ENCODE data around the gene TPD52L1. TPM values are rescaled to one million over a fixed set of nuclear protein-coding genes. Genes with fewer than 3 reads are reported as not detected.

TPD52L1 gene
- total and polyA plus RNA-seq, 5 donors from 2014 or later, result 0.40 to 0.76 (median 0.53) TPM; not detected in 1

DNA sequence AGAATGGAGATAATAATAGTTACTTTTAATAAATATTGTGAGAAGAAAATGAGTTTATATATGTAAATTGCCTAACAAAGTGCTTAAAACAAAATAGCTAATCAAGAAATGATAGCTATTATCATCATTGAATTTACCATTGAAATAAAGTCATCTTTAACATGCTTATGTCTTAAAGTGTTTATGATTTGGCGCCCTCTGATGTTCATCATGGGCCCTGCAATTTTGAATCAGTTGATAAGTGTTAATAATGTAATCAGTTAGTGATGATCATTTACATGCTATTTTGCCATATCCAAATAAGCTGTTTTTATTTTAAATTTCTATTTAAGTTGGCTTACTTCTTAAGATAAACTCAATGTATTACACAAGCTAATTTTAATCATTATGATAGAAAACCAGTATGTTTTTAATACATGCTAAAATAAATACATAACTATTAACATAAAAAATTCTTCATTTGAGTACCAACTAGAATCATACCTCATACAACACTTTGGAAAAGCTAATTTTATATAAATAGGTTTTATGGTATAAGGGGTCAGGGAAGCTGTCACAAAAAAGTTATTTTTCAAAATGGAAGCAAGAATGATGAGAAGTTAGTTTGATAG is 39.2 kb upstream of the TPD52L1 start:
- no peaks in the 10 kb centered on the region for H3K36me3 Mint-ChIP-seq
- DNase-seq (peak in 1 of 3 donors; percentile 49), ATAC-seq (ENCODE audit: low read depth in 2 of 2) (no peak)

DNA sequence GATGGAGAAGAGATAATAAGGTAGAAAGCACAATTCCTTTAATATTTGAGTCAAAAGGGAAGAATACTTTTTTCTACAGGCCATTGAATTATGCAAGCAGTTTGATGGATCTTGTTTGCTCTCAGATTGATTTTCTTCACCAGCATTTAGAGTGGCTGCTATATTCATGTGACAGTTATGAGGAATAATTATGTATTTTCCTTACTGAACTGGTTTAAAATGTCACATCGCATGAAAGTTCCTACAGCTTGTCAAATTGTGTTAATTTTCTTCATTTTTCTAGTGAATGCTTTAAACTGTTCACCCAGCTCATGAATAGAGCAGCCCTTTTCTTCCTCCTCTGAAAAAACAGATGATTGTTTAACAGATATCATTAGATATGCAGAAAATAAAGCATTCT is 37.4 kb upstream of the TPD52L1 start:
- no peak overlapping the region for H3K4me3 ChIP-seq (ENCODE audit: low read depth, low read length)
- H3K36me3 ChIP-seq (ENCODE audit: control insufficient read depth, insufficient read depth, low read length), result no peaks in the 10 kb centered on the region
- H3K27ac ChIP-seq (ENCODE audit: insufficient read depth, low read length, poor library complexity, severe bottlenecking), result no peak overlapping the region
- Mint-ChIP-seq H3K9me3 (peaks cover 0 to 11% (median 9%) of the 10 kb centered on the region in 7 donors), H3K36me3 (no peaks in the 10 kb centered on the region), H3K4me3 (no peak overlapping the region), H3K27me3 (no peaks in the 10 kb centered on the region), H3K4me1 (peaks cover 0 to 1% (median 0%) of the 10 kb centered on the region in 4 donors), H3K27ac (no peak overlapping the region)
- no peaks in the 10 kb centered on the region for H3K4me1 ChIP-seq (ENCODE audit: control insufficient read depth, insufficient read depth, low read length, poor library complexity, severe bottlenecking)
- ATAC-seq (ENCODE audit: low read depth in 2 of 2) (no peak), DNase-seq (no peak)
- H3K9me3 ChIP-seq (ENCODE audit: control insufficient read depth in 2 of 2, low read length in 2 of 2), result peaks cover 6 to 15% of the 10 kb centered on the region in 2 experiments
- H3K27me3 ChIP-seq (ENCODE audit: control insufficient read depth, insufficient read depth, low read length), result no peaks in the 10 kb centered on the region

More for the DNA sequence above, 39.2 kb upstream of the TPD52L1 start:
- Histone ChIP-seq H3K27ac (ENCODE audit: insufficient read depth, low read length, poor library complexity, severe bottlenecking) (no peak overlapping the region), H3K9me3 (ENCODE audit: control insufficient read depth in 2 of 2, low read length in 2 of 2) (peaks cover 12 to 25% of the 10 kb centered on the region in 2 experiments), H3K27me3 (ENCODE audit: control insufficient read depth, insufficient read depth, low read length) (no peaks in the 10 kb centered on the region), H3K4me1 (ENCODE audit: control insufficient read depth, insufficient read depth, low read length, poor library complexity, severe bottlenecking) (no peaks in the 10 kb centered on the region), H3K4me3 (ENCODE audit: low read depth, low read length) (no peak overlapping the region), H3K36me3 (ENCODE audit: control insufficient read depth, insufficient read depth, low read length) (no peaks in the 10 kb centered on the region)
- Mint-ChIP-seq H3K4me3 (no peak overlapping the region), H3K9me3 (peaks cover 0 to 24% (median 12%) of the 10 kb centered on the region in 7 donors), H3K27ac (no peak overlapping the region), H3K27me3 (no peaks in the 10 kb centered on the region), H3K4me1 (peaks cover 0 to 1% (median 0%) of the 10 kb centered on the region in 4 donors)

- ATAC-seq (ENCODE audit: low read depth in 2 of 2), result no peak
- peaks cover 0 to 7% (median 4%) of the 10 kb centered on the region in 7 donors for H3K9me3 Mint-ChIP-seq
- no peak for DNase-seq
- no peak overlapping the region for H3K4me3 Mint-ChIP-seq
- H3K4me1 Mint-ChIP-seq, result peaks cover 0 to 1% (median 0%) of the 10 kb centered on the region in 4 donors
- H3K36me3 Mint-ChIP-seq, result no peaks in the 10 kb centered on the region
- peaks cover 1 to 10% of the 10 kb centered on the region in 2 experiments for H3K9me3 ChIP-seq (ENCODE audit: control insufficient read depth in 2 of 2, low read length in 2 of 2)
- no peaks in the 10 kb centered on the region for H3K36me3 ChIP-seq (ENCODE audit: control insufficient read depth, insufficient read depth, low read length)
- no peak overlapping the region for H3K27ac ChIP-seq (ENCODE audit: insufficient read depth, low read length, poor library complexity, severe bottlenecking)
- H3K27me3 Mint-ChIP-seq, result no peaks in the 10 kb centered on the region
- no peaks in the 10 kb centered on the region for H3K27me3 ChIP-seq (ENCODE audit: control insufficient read depth, insufficient read depth, low read length)
- no peak overlapping the region for H3K4me3 ChIP-seq (ENCODE audit: low read depth, low read length)
- H3K4me1 ChIP-seq (ENCODE audit: control insufficient read depth, insufficient read depth, low read length, poor library complexity, severe bottlenecking), result no peaks in the 10 kb centered on the region
- no peak overlapping the region for H3K27ac Mint-ChIP-seq
These were observed 36.9 kb upstream of the TPD52L1 start for GRCh38 chr6:125116710-125117109.

DNA sequence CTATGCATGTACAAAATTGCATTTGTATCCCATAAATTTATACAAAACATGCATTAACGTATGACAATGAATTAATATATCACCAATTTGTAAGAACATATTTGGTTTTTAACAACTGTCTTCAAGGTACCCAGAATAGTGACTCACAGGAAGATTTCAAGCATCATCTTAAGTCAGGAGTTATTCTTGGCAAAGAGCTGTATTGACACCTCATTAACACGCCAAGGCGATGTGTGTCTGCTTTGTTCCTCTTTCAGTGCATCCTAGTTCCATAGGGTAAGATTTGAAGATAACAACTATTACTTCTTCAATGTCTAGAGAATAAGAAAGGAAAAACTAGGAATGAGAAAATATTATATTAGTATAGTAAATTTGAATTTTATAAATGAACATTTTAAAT is 35.8 kb upstream of the TPD52L1 start:
- Mint-ChIP-seq H3K4me3 (no peak overlapping the region), H3K9me3 (peaks cover 0 to 3% (median 0%) of the 10 kb centered on the region in 7 donors), H3K4me1 (no peaks in the 10 kb centered on the region), H3K36me3 (no peaks in the 10 kb centered on the region), H3K27me3 (no peaks in the 10 kb centered on the region), H3K27ac (no peak overlapping the region)
- H3K27me3 ChIP-seq (ENCODE audit: control insufficient read depth, insufficient read depth, low read length), result no peaks in the 10 kb centered on the region
- ATAC-seq (ENCODE audit: low read depth in 2 of 2), result no peak
- H3K4me1 ChIP-seq (ENCODE audit: control insufficient read depth, insufficient read depth, low read length, poor library complexity, severe bottlenecking), result no peaks in the 10 kb centered on the region
- no peaks in the 10 kb centered on the region for H3K36me3 ChIP-seq (ENCODE audit: control insufficient read depth, insufficient read depth, low read length)
- H3K27ac ChIP-seq (ENCODE audit: insufficient read depth, low read length, poor library complexity, severe bottlenecking), result no peak overlapping the region
- no peaks in the 10 kb centered on the region for H3K9me3 ChIP-seq (ENCODE audit: control insufficient read depth in 2 of 2, low read length in 2 of 2)
- no peak overlapping the region for H3K4me3 ChIP-seq (ENCODE audit: low read depth, low read length)
- no peak for DNase-seq

DNA sequence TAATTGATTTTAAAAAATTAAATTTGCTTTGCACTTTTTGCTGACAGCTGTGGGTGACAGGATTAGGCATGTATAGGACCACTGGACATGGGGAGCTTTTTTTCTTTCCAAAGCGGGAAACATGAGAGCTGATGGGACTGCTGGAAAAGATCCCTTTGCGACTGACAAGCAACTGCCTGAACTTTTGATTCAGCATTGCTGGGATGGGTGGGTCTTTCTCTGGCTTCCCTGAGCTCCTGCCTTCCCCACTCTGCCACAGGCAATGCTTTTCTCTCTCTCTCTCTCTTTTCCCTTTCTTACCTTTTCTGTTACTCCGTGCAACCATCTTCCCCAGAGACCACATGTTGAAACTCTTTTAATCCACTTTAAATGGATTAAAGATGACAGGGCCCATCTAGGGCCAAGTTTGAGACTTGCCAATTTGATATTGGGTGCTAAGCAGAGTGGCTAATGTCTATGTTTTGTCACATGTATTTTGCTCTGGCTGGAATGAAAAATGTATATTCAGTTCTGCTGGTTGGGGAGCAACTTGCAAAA is 33.5 kb upstream of the TPD52L1 start:
- DNase-seq, result no peak
- Histone ChIP-seq H3K27ac (ENCODE audit: insufficient read depth, low read length, poor library complexity, severe bottlenecking) (no peak overlapping the region), H3K4me1 (ENCODE audit: control insufficient read depth, insufficient read depth, low read length, poor library complexity, severe bottlenecking) (no peaks in the 10 kb centered on the region), H3K4me3 (ENCODE audit: low read depth, low read length) (no peak overlapping the region), H3K9me3 (ENCODE audit: control insufficient read depth in 2 of 2, low read length in 2 of 2) (no peaks in the 10 kb centered on the region), H3K36me3 (ENCODE audit: control insufficient read depth, insufficient read depth, low read length) (no peaks in the 10 kb centered on the region), H3K27me3 (ENCODE audit: control insufficient read depth, insufficient read depth, low read length) (no peaks in the 10 kb centered on the region)
- Mint-ChIP-seq H3K4me1 (no peaks in the 10 kb centered on the region), H3K36me3 (no peaks in the 10 kb centered on the region), H3K4me3 (no peak overlapping the region), H3K9me3 (peaks cover 0 to 5% (median 0%) of the 10 kb centered on the region in 7 donors), H3K27ac (no peak overlapping the region), H3K27me3 (no peaks in the 10 kb centered on the region)
- ATAC-seq (ENCODE audit: low read depth in 2 of 2), result no peak

DNA sequence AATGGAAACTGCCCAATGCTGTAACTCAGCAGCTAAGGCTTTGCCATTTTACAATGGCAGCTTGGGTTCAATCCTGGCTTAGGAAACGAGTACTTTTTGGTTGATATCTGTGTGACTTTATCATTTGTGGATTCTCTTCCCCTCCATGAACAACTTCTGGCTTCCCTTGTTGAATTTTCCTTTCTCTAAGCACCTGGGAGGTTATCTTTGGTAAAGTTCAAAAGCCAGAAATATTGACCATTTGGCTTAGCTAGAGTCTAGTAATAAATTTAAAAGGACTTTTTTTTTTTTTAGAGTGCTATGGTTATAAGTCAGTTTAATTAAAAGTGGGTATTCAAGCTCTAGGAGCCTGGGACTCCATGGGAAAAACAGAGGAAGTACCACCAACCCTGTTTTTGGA is 31.7 kb upstream of the TPD52L1 start:
- peaks cover 0 to 8% (median 0%) of the 10 kb centered on the region in 7 donors for H3K9me3 Mint-ChIP-seq
- Histone ChIP-seq H3K4me3 (ENCODE audit: low read depth, low read length) (no peak overlapping the region), H3K36me3 (ENCODE audit: control insufficient read depth, insufficient read depth, low read length) (no peaks in the 10 kb centered on the region), H3K9me3 (ENCODE audit: control insufficient read depth in 2 of 2, low read length in 2 of 2) (no peaks in the 10 kb centered on the region), H3K27ac (ENCODE audit: insufficient read depth, low read length, poor library complexity, severe bottlenecking) (no peak overlapping the region), H3K27me3 (ENCODE audit: control insufficient read depth, insufficient read depth, low read length) (no peaks in the 10 kb centered on the region), H3K4me1 (ENCODE audit: control insufficient read depth, insufficient read depth, low read length, poor library complexity, severe bottlenecking) (no peaks in the 10 kb centered on the region)
- H3K27me3 Mint-ChIP-seq, result no peaks in the 10 kb centered on the region
- no peaks in the 10 kb centered on the region for H3K4me1 Mint-ChIP-seq
- ATAC-seq (ENCODE audit: low read depth in 2 of 2) (no peak), DNase-seq (no peak)
- H3K36me3 Mint-ChIP-seq, result no peaks in the 10 kb centered on the region
- H3K4me3 Mint-ChIP-seq, result no peak overlapping the region
- no peak overlapping the region for H3K27ac Mint-ChIP-seq

GRCh38 chr6:125123051-125123450 is 30.5 kb upstream of the TPD52L1 start:
- Histone ChIP-seq H3K9me3 (ENCODE audit: control insufficient read depth in 2 of 2, low read length in 2 of 2) (no peaks in the 10 kb centered on the region), H3K27ac (ENCODE audit: insufficient read depth, low read length, poor library complexity, severe bottlenecking) (no peak overlapping the region), H3K27me3 (ENCODE audit: control insufficient read depth, insufficient read depth, low read length) (no peaks in the 10 kb centered on the region), H3K4me3 (ENCODE audit: low read depth, low read length) (no peak overlapping the region), H3K36me3 (ENCODE audit: control insufficient read depth, insufficient read depth, low read length) (no peaks in the 10 kb centered on the region), H3K4me1 (ENCODE audit: control insufficient read depth, insufficient read depth, low read length, poor library complexity, severe bottlenecking) (no peaks in the 10 kb centered on the region)
- DNase-seq (no peak), ATAC-seq (ENCODE audit: low read depth in 2 of 2) (no peak)
- Mint-ChIP-seq H3K27ac (no peak overlapping the region), H3K36me3 (no peaks in the 10 kb centered on the region), H3K27me3 (no peaks in the 10 kb centered on the region), H3K4me3 (no peak overlapping the region), H3K9me3 (peaks cover 0 to 8% (median 0%) of the 10 kb centered on the region in 7 donors), H3K4me1 (no peaks in the 10 kb centered on the region)

GRCh38 chr6:125123468-125124048 is 30.0 kb upstream of the TPD52L1 start:
- no peaks in the 10 kb centered on the region for H3K27me3 Mint-ChIP-seq
- H3K36me3 Mint-ChIP-seq, result no peaks in the 10 kb centered on the region
- H3K36me3 ChIP-seq (ENCODE audit: control insufficient read depth, insufficient read depth, low read length), result no peaks in the 10 kb centered on the region
- H3K27me3 ChIP-seq (ENCODE audit: control insufficient read depth, insufficient read depth, low read length), result no peaks in the 10 kb centered on the region
- no peaks in the 10 kb centered on the region for H3K4me1 Mint-ChIP-seq
- DNase-seq, result no peak
- H3K9me3 ChIP-seq (ENCODE audit: control insufficient read depth in 2 of 2, low read length in 2 of 2), result no peaks in the 10 kb centered on the region
- no peak overlapping the region for H3K27ac Mint-ChIP-seq
- peaks cover 0 to 8% (median 0%) of the 10 kb centered on the region in 7 donors for H3K9me3 Mint-ChIP-seq
- no peak for ATAC-seq (ENCODE audit: low read depth in 2 of 2)
- H3K4me1 ChIP-seq (ENCODE audit: control insufficient read depth, insufficient read depth, low read length, poor library complexity, severe bottlenecking), result no peaks in the 10 kb centered on the region
- no peak overlapping the region for H3K4me3 Mint-ChIP-seq
- no peak overlapping the region for H3K4me3 ChIP-seq (ENCODE audit: low read depth, low read length)
- no peak overlapping the region for H3K27ac ChIP-seq (ENCODE audit: insufficient read depth, low read length, poor library complexity, severe bottlenecking)
